Duodenal mucosa (tissue), 2 donors: ENCODE data around the gene TEX26.

ENCODE experiments used
- H3K27ac ChIP-seq: one replicate; pipeline ENCODE4 v1.7.0; 2013; ENCODE audit warnings: low read depth, low read length
- H3K27me3 ChIP-seq, 2 donors: one replicate each; pipeline ENCODE4 v1.7.0; 2013; ENCODE audit warnings: low read length in 2 of 2, control low read depth in 1 of 2; ENCODE audit not compliant: insufficient read depth in 2 of 2, control insufficient read depth in 1 of 2
- H3K36me3 ChIP-seq, 2 donors: one replicate each; pipeline ENCODE4 v1.7.0; 2013; ENCODE audit warnings: low read length in 2 of 2, control low read depth in 1 of 2; ENCODE audit not compliant: insufficient read depth in 2 of 2, control insufficient read depth in 1 of 2
- H3K4me1 ChIP-seq, 2 donors: one replicate each; pipeline ENCODE4 v1.7.0; 2013; ENCODE audit warnings: low read length in 2 of 2, control low read depth in 1 of 2; ENCODE audit not compliant: insufficient read depth in 2 of 2, control insufficient read depth in 1 of 2
- H3K4me3 ChIP-seq, 2 donors: one replicate each; pipeline ENCODE4 v1.7.0; 2013; ENCODE audit warnings: low read length in 2 of 2, low read depth in 1 of 2
- H3K9ac ChIP-seq, 2 donors: one replicate each; pipeline ENCODE4 v1.7.0; 2013; ENCODE audit warnings: low read length in 2 of 2, low read depth in 1 of 2
- H3K9me3 ChIP-seq, 2 donors: one replicate each; pipeline ENCODE4 v1.7.0; 2013; ENCODE audit warnings: low read length in 2 of 2, control low read depth in 1 of 2; ENCODE audit not compliant: control insufficient read depth in 1 of 2

The TEX26 gene

DNA sequence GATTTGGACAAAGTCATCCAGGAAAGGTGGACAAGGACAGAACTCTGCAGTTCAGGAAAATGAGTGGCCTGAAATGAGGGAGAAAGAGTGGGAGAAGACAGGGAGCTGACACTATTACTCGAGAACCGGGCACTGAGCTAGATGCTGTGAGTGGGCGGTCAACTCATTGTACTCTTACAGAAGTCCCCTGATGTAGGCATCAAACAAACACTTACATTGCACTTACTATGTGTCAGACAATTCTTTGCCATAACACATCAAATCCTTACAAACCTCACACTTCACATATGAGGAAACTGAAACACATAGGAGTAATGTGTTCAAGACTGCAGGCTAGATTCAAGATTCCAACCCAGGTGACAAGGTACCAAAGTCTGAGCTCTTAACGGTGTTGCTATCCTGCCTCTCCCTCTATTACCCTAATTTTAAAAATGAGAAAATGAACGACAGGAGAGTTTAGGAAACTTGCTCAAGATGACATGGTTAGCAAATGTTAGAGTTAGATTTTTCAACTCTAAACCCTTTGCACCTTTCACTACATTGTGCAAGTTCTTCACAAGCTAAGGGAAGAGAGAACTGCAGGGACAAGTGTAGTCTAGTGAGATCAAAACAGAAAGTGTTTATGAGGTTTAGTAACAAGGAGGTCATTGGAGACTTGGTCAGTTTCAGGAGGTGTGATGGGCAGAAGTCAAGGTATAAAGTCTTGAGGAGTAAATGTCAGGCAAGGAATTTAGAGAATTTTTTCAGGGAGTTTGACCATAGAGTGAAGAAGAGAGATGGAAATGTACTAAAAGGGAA, 31.3 kb upstream of the TEX26 start:
- Histone ChIP-seq H3K9me3 (no peaks in the 10 kb centered on the region), H3K27me3 (peaks cover 18 to 34% of the 10 kb centered on the region in 2 donors), H3K4me1 (no peaks in the 10 kb centered on the region), H3K4me3 (no peak overlapping the region), H3K27ac (no peak overlapping the region), H3K36me3 (no peaks in the 10 kb centered on the region), H3K9ac (no peak overlapping the region)

DNA sequence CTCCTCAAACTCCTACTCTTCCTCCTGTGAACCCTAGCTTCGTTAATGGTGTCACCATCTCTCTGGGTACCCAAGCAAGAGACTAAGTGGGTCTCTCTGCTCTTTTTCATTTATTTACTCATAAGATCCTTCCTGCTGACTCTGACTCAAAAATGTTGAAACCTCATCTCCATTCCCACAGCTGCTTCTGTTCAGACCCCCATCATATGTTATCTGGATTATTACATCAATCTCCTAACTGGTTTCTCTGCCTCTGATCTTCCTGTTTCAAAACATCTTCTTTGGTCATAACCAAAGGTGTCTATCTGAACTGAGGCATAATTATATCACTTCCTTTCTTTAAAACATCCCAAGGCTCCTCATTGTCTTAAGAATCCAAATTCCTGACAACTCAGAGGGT, 28.4 kb upstream of the TEX26 start:
- H3K27me3 ChIP-seq = peaks cover 37 to 46% of the 10 kb centered on the region in 2 donors
- no peaks in the 10 kb centered on the region for H3K4me1 ChIP-seq
- H3K36me3 ChIP-seq = no peaks in the 10 kb centered on the region
- no peaks in the 10 kb centered on the region for H3K9me3 ChIP-seq
- no peak overlapping the region for H3K9ac ChIP-seq
- no peak overlapping the region for H3K27ac ChIP-seq
- H3K4me3 ChIP-seq = no peak overlapping the region

DNA sequence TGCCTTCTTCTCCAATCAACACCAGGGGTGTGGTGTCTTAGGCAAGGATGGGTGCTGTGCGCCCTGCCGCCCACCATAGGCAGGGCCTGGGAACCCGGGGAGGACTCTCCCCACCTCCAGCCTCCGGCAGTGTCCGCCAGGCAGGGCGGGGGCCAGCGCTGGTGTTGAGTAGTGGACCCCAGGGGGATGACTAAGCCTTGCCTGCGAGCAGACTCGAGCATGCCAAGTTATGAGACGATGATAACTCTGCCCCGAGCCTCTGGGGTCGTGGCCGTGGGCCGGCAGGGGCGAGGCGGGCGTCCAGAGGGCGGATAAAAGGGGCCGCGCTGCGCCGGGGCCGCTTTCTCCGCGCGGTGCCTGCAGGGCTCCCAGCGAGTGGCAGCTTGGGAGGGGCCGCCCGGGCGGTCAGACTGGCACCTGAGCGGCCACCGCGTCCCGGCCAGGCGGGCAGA, 26.5 kb upstream of the TEX26 start, which contains the start of gene MEDAG:
MEDAG (plus strand) TSS at position 340 of the 452 bp plus-strand sequence. CDS start 245 bp downstream, outside the sequence.
- Histone ChIP-seq H3K4me3 (peak within 1 kb of the TSS in 1 of 2 donors; percentile 21), H3K27me3 (peaks cover 33 to 46% of the 10 kb centered on the region in 2 donors), H3K9ac (no peak within 1 kb of the TSS), H3K9me3 (no peaks in the 10 kb centered on the region), H3K36me3 (no peaks in the 10 kb centered on the region), H3K4me1 (no peaks in the 10 kb centered on the region), H3K27ac (no peak within 1 kb of the TSS)

DNA sequence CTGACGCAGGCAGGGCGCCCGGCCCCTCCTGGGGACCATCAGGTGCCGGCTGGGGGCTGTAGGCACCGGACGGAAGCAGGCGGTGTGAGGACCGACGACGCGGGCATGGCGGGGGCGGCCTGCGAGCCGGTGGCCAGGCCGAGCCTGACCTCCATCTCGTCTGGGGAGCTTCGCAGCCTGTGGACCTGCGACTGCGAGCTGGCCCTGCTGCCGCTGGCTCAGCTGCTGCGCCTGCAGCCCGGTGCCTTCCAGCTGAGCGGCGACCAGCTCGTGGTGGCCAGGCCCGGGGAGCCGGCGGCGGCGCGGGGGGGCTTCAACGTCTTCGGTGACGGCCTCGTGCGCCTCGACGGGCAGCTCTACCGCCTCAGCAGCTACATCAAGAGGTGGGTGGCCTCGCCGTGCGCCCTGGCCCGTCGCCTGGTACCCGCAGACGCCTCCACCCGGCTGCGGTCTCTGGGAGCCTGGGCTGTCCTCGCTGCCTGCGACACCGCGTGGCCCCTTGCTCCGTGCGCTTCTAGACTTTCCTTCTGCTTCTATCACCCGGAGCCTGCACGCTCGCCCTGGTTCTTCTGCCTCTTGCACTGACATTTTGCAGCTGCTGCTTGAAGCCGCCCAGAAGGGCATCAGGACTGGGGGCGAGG, 25.9 kb upstream of the TEX26 start:
- Histone ChIP-seq H3K36me3 (no peaks in the 10 kb centered on the region), H3K4me3 (peak overlapping the region in 1 of 2 donors; percentile 21), H3K27me3 (peaks cover 33 to 46% of the 10 kb centered on the region in 2 donors), H3K27ac (no peak overlapping the region), H3K4me1 (no peaks in the 10 kb centered on the region), H3K9ac (no peak overlapping the region), H3K9me3 (no peaks in the 10 kb centered on the region)

DNA sequence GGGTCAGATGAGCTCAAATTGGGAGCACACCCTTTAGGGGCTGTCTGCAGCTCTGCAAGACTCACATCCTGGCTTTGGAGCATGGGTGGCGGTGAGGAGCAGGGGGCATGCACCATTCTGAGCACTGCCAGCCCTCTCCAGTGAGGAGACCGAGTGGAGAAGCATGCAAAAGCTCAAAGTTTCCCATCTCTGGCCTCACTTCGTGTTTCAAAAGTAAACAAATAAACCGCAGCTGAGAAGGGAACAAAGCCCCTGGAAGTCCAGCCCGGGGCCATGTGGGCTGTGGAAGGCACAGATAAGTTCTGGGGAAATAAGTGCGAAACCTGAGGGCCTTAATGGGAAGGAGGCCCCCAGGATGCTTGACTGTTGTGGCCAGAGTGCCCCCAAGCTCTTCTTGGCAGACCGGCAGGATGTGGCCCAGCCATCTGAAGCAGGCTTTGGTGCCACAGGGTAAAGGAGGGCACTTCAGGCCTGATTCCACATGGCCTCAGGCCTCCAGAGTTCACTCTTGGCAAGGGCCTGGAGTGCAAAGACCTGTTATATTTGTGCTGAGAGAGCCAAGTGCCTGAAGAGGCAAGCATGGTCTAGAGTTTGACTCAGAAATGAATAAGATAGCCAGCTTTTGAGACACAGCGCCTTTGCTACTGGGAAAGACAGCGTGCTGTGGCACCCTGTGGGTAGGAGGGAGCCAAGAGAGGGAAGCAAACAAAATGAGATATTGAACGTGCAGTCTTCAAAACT, 25.2 kb upstream of the TEX26 start:
- Histone ChIP-seq H3K9ac (no peak overlapping the region), H3K9me3 (no peaks in the 10 kb centered on the region), H3K4me1 (no peaks in the 10 kb centered on the region), H3K27ac (no peak overlapping the region), H3K36me3 (no peaks in the 10 kb centered on the region), H3K27me3 (peaks cover 33 to 42% of the 10 kb centered on the region in 2 donors), H3K4me3 (no peak overlapping the region)

DNA sequence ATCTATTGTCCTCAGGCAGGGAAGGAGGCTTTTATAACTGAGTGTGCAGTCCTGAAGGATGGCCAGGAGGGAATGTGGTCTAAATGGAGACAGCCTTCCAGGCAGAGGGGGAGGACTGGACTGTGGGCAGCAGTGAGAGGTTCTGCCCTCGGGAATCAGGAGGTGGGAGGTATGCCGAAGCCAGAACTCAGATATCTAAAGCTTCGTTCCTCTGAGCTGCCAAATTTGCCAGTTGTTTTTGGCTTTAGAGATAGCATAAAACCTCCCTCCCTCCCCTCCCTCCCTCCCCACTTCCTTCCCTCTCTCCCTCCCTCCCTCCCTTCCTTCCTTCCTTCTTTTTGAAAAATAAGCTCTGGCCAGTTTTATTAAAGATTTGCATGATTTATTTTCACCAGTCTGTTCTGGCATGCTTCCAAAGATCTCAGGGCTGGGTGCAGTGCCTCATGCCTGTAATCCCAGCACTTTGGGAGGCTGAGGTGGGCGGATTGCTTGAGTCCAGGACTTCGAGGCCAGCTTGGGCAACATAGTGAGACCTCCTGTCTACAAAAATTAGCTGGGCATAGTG, 24.0 kb upstream of the TEX26 start:
- Histone ChIP-seq H3K4me1 (no peaks in the 10 kb centered on the region), H3K27ac (no peak overlapping the region), H3K9ac (no peak overlapping the region), H3K9me3 (no peaks in the 10 kb centered on the region), H3K4me3 (no peak overlapping the region), H3K27me3 (peaks cover 33 to 35% of the 10 kb centered on the region in 2 donors), H3K36me3 (no peaks in the 10 kb centered on the region)

DNA sequence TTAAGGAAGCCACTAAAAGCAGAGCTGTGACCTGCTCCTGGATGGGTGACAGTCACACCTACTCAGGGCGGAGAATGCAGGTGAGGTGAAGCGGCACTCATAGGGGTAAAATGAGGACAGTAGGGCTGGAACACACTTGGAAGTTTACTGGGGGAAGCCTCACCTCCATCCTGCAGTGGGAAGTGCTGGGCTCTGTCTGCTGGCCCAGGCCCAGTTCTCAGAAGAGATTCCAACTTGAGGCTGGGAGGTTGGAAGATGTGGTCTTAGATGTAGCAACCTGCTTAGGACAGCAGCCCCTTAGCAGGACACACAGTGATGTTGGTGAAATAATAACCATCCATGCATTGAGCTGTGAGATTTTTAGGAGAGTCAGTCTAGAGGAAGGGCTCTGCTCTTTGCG, 21.8 kb upstream of the TEX26 start:
- Histone ChIP-seq H3K9ac (no peak overlapping the region), H3K4me1 (no peaks in the 10 kb centered on the region), H3K27ac (no peak overlapping the region), H3K27me3 (peaks cover 15 to 23% of the 10 kb centered on the region in 2 donors), H3K9me3 (no peaks in the 10 kb centered on the region), H3K4me3 (no peak overlapping the region), H3K36me3 (no peaks in the 10 kb centered on the region)

DNA sequence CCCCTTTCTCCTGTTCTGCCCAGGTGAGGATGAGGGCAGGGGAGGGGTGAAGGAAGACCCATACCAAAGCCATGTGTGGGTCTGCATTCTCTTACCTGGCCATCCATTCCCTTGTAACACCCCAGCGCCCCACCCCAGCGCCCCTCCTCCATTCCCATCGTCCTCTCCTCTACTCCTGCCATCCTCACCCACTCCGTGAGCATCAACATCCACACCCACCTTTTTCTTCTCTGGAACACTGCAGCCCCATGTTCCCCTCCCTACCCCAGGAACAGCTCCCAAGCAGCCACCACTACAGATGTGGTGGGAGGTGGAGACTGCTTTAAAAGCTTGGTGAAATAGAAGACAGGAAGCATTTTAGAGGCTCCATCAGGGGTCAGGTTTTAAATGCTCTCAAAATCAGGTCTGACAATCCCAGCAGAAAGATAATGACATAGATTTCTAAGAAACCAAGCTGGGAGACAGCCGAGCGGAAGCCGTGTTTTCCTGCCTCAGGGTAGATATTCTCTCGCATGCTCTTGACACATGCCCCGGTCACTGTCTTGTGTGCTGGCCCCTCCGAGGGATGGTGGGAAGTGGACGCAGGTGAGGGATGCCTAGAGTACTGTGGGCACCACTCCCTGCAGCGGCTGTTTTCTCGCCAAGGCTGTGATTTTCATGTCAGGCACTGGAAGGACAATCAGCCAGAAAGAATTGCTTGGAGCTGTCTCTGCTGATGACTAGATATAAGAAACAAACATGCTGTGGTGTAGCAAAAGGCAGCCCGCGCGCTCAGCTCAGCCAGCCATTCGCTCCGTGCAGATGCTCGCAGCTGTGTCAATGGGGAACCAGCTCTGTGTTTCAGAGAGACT, 16.5 kb upstream of the TEX26 start:
- peaks cover 0 to 3% of the 10 kb centered on the region in 2 donors for H3K27me3 ChIP-seq
- no peaks in the 10 kb centered on the region for H3K36me3 ChIP-seq
- no peaks in the 10 kb centered on the region for H3K9me3 ChIP-seq
- H3K4me3 ChIP-seq = no peak overlapping the region
- no peak overlapping the region for H3K27ac ChIP-seq
- no peak overlapping the region for H3K9ac ChIP-seq
- no peaks in the 10 kb centered on the region for H3K4me1 ChIP-seq

DNA sequence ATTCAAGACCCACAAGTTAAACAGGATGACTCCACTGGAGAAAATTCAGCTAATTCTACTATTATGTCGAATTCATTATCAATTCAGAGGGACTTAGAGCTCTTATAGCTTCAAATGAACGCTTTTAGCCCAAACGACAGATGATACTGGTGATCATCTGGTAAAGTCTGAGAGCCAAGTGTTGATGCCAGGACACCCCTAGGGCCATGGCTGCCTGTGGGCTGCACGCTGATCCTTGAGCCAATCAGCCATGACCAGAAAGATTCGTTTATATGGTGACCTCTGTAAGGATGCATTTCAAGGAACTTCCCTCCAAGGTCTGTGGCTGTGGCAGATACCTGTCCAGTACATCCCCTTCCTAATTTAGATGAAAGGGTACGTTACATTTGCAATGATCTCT, 15.5 kb upstream of the TEX26 start:
- Histone ChIP-seq H3K9ac (no peak overlapping the region), H3K36me3 (no peaks in the 10 kb centered on the region), H3K4me1 (no peaks in the 10 kb centered on the region), H3K27ac (no peak overlapping the region), H3K9me3 (no peaks in the 10 kb centered on the region), H3K4me3 (no peak overlapping the region), H3K27me3 (peaks cover 0 to 3% of the 10 kb centered on the region in 2 donors)
